CD4-positive, alpha-beta T cell treated with Interleukin-4 for 1 hour (primary cell): ENCODE data around the gene MSANTD7.
"Not testable (repeated sequence)": the region's sequence is repeated elsewhere in the genome, so short reads cannot be mapped to it uniquely, and the experiment has no call there.

Experiments
- DNase-seq, 2 donors: peaks; one replicate each; pipeline ENCODE4 v3.0.0-alpha.2; 2020 to 2022

MSANTD7 gene

GRCh38 chr10:14838582-14839304, 637 bp downstream of the MSANTD7 start:
- peak; percentile 16 to 23 for DNase-seq

- DNase-seq = no peak
These were observed 1.2 kb downstream of the MSANTD7 start for GRCh38 chr10:14839305-14839695.

GRCh38 chr10:14840178-14840577, 2.1 kb downstream of the MSANTD7 start:
- no peak for DNase-seq

GRCh38 chr10:14843327-14843988, 5.4 kb downstream of the MSANTD7 start:
- DNase-seq = no peak

GRCh38 chr10:14844948-14845347, 6.8 kb downstream of the MSANTD7 start:
- DNase-seq = no peak

GRCh38 chr10:14852236-14852635, 14.1 kb downstream of the MSANTD7 start:
- no peak for DNase-seq

- no peak for DNase-seq
These were observed 17.3 kb downstream of the MSANTD7 start for GRCh38 chr10:14855453-14855852.

- no peak for DNase-seq
These were observed 20.3 kb downstream of the MSANTD7 start for GRCh38 chr10:14858338-14858960.

- DNase-seq = no peak
These were observed 20.9 kb downstream of the MSANTD7 start for GRCh38 chr10:14859043-14859442.

GRCh38 chr10:14859775-14860174, 21.7 kb downstream of the MSANTD7 start:
- DNase-seq = no peak

- no peak for DNase-seq
These were observed 22.7 kb downstream of the MSANTD7 start for GRCh38 chr10:14860791-14861190.

- not testable (repeated sequence) for DNase-seq
These were observed 26.4 kb downstream of the MSANTD7 start for GRCh38 chr10:14864466-14864865.

- not testable (repeated sequence) for DNase-seq
These were observed 26.8 kb downstream of the MSANTD7 start for GRCh38 chr10:14864871-14865270.

- DNase-seq = no peak
These were observed 35.1 kb downstream of the MSANTD7 start for GRCh38 chr10:14873090-14873760.

GRCh38 chr10:14875941-14876340, 37.8 kb downstream of the MSANTD7 start:
- no peak for DNase-seq

- no peak for DNase-seq
These were observed 38.7 kb downstream of the MSANTD7 start for GRCh38 chr10:14876764-14877163.

- peak; percentile 93 to 94 for DNase-seq
These were observed 40.4 kb downstream of the MSANTD7 start, which contains the start of gene SUV39H2 for GRCh38 chr10:14878266-14879123. SUV39H2 (plus strand) TSS chr10:14878866; CDS start chr10:14878889, 23 bp downstream.

GRCh38 chr10:14879124-14879927, 41.2 kb downstream of the MSANTD7 start:
- peak; percentile 13 to 32 for DNase-seq

- DNase-seq = no peak
These were observed 41.8 kb downstream of the MSANTD7 start for GRCh38 chr10:14879928-14880193.

- DNase-seq = no peak
These were observed 42.1 kb downstream of the MSANTD7 start for GRCh38 chr10:14880229-14880628.

GRCh38 chr10:14884082-14884481, 46.0 kb downstream of the MSANTD7 start:
- DNase-seq = no peak
